HepG2 (cell line): ENCODE measurements around the gene SCGB3A1.

Experiments used
- CTCF ChIP-seq: sonication (generic); formaldehyde crosslinking; IDR thresholded peaks from 2 replicates; pipeline ENCODE4 v1.5.0; 2020; ENCODE audit warnings: mild to moderate bottlenecking, missing genetic modification reagents, moderate library complexity
- EZH2 ChIP-seq: conservative IDR thresholded peaks from 2 replicates; pipeline ENCODE4 v1.6.1; 2012; ENCODE audit warnings: mild to moderate bottlenecking, low read depth, low read length, moderate library complexity
- IKZF5 ChIP-seq: IDR thresholded peaks from 2 replicates; pipeline ENCODE4 v1.6.1; 2018; ENCODE audit warnings: missing genetic modification reagents, mild to moderate bottlenecking, missing compliant biosample characterization
- MAZ ChIP-seq, 2 experiments: sonication (generic) in 1 of 2; formaldehyde crosslinking in 1 of 2; IDR thresholded peaks; 2 replicates each; pipeline versions ENCODE4 v1.5.0 to v1.6.1; 2012 to 2020; ENCODE audit warnings: low read depth in 2 of 2, mild to moderate bottlenecking in 2 of 2, borderline replicate concordance in 1 of 2, improper control_type of control experiment in 1 of 2, low read length in 1 of 2, missing genetic modification reagents in 1 of 2, moderate library complexity in 1 of 2

GRCh38 chr5:180628211-180628610 lies 36.9 kb upstream of the SCGB3A1 start:
- TF ChIP-seq EZH2 (no peak; the same call in 1 of the 2 replicates), IKZF5 (CRISPR knock-in tag) (no peak), CTCF (CRISPR knock-in tag) (no peak), MAZ (IDR thresholded peaks at IDR 0.05; ENCODE audit: borderline replicate concordance, low read depth, low read length) (no peak), MAZ (CRISPR knock-in tag; IDR thresholded peaks at IDR 0.05; ENCODE audit: low read depth) (no peak)
